OCI-LY1 (cell line): ENCODE measurements around the gene RSAD1.

Experiments
- EZH2 ChIP-seq: fragments of 200-600 bp; sonication (generic), shearing (Covaris generic); IDR thresholded peaks from 2 replicates; pipeline ENCODE4 v1.8.0; 2017; ENCODE audit warnings: borderline replicate concordance, mixed run types, mild to moderate bottlenecking, antibody characterized with exemption, low read length, moderate library complexity, mixed read lengths
- TF ChIP-seq, protein P1 (sequence below): fragments of 200-600 bp; sonication (generic), shearing (Covaris generic); IDR thresholded peaks from 2 replicates; pipeline ENCODE4 v1.5.1; 2017; ENCODE audit warnings: mild to moderate bottlenecking, antibody characterized with exemption, low read length, moderate library complexity, mixed read lengths

DNA sequence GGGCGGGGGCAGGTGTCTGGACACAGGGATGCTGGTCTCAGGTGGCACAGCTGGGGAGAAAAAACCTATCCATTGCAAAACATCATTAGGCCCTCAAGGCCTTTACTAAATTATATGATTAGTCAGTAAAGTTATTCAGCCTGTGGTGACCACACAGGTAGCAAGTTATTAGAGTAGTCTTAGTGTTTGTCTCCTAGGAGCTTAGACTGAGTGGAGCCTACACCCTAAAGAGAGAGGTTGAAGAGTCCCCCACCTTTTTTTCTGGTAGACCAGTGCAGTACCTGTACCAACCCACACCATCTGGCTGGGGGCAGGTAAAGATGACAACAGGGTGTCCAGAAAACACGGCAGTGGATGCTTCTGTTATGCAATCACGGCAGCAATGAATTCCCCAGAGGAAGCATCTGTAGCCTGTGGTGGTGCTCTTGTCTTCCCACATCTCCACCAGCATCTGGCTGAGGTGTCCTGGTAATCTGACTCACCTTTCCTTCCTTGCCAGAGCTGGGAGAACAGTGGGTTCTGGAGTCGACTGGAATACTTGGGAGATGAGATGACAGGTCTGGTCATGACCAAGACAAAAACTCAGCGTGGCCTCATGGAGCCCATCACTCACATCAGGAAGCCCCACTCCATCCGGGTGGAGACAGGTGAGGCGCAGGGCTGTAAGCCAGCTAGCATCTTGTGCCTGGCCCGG, 40.6 kb downstream of the RSAD1 start:
- TF ChIP-seq EZH2, result no peak
- TF ChIP-seq, protein P1, sequence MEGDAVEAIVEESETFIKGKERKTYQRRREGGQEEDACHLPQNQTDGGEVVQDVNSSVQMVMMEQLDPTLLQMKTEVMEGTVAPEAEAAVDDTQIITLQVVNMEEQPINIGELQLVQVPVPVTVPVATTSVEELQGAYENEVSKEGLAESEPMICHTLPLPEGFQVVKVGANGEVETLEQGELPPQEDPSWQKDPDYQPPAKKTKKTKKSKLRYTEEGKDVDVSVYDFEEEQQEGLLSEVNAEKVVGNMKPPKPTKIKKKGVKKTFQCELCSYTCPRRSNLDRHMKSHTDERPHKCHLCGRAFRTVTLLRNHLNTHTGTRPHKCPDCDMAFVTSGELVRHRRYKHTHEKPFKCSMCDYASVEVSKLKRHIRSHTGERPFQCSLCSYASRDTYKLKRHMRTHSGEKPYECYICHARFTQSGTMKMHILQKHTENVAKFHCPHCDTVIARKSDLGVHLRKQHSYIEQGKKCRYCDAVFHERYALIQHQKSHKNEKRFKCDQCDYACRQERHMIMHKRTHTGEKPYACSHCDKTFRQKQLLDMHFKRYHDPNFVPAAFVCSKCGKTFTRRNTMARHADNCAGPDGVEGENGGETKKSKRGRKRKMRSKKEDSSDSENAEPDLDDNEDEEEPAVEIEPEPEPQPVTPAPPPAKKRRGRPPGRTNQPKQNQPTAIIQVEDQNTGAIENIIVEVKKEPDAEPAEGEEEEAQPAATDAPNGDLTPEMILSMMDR, result no peak
